Esophagus muscularis mucosa (tissue), 4 donors: ENCODE results near the gene IGSF23. TPM values are rescaled to one million over a fixed set of nuclear protein-coding genes. Genes with fewer than 3 reads are reported as not detected.

Experiments
- DNase-seq: peaks from one replicate; pipeline ENCODE4 v3.0.0-alpha.2; 2017; ENCODE audit errors: extremely low spot score
- H3K27ac ChIP-seq, 4 donors: fragments of 200-600 bp; sonication (generic); replicated peaks in 1 of 4; 1 replicate in 3 of 4; 2 replicates in 1 of 4; pipeline ENCODE4 v1.5.1; 2016 to 2019; ENCODE audit warnings: mild to moderate bottlenecking in 1 of 4
- H3K27me3 ChIP-seq, 4 donors: fragments of 200-600 bp; sonication (generic); one replicate each; pipeline versions ENCODE4 v1.5.1 to v1.6.0; 2016 to 2019
- H3K36me3 ChIP-seq, 4 donors: fragments of 200-600 bp; sonication (generic); one replicate each; pipeline ENCODE4 v1.5.1; 2016 to 2019
- H3K4me1 ChIP-seq, 4 donors: fragments of 200-600 bp; sonication (generic); one replicate each; pipeline ENCODE4 v1.5.1; 2016 to 2019
- H3K4me3 ChIP-seq, 4 donors: fragments of 200-600 bp; sonication (generic); 1 replicate in 2 of 4; 2 replicates in 2 of 4; pipeline ENCODE4 v1.5.1; 2016 to 2019; ENCODE audit warnings: mild to moderate bottlenecking in 4 of 4, moderate library complexity in 1 of 4
- H3K9me3 ChIP-seq, 4 donors: fragments of 200-600 bp; sonication (generic); 1 replicate in 3 of 4; 2 replicates in 1 of 4; pipeline ENCODE4 v1.5.1; 2016 to 2019
- EP300 ChIP-seq: sonication (generic); formaldehyde crosslinking; IDR thresholded peaks from one replicate; pipeline ENCODE4 v1.6.1; 2017; ENCODE audit warnings: antibody characterized with exemption
- POLR2A ChIP-seq: fragments of 450-650 bp; IDR thresholded peaks from one replicate; pipeline ENCODE4 v1.6.1; 2017; ENCODE audit warnings: antibody characterized with exemption, moderate library complexity, mild to moderate bottlenecking, low read depth
- POLR2AphosphoS5 ChIP-seq, 2 donors: sonication (generic); formaldehyde crosslinking; IDR thresholded peaks; one replicate each; pipeline ENCODE4 v1.6.1; 2017; ENCODE audit warnings: antibody characterized with exemption in 2 of 2
- WGBS: methylation state at CpG from one replicate; pipeline ENCODE4 v1.1.5; 2018; 5-methylcytosine and 5-hydroxymethylcytosine counted together
- intact Hi-C: fragments of 100-400 bp; cut with DNase I; formaldehyde crosslinking; loops from one replicate; pipeline ENCODE4 v1.15.1; 2023
- total RNA-seq, 4 donors: library from RNA; depleted of rRNA; stranded (reverse); fragments of >200 nt; gene quantifications; one replicate each; pipeline versions ENCODE4 v1.1.0 to v1.2.1, GENCODE V29; 2016
- TF ChIP-seq, protein P1 (sequence below), 3 experiments: fragments of 200-600 bp in 2 of 3; fragments of 450-650 bp in 1 of 3; sonication (generic) in 2 of 3; IDR thresholded peaks; one replicate each; pipeline ENCODE4 v1.5.1; 2017 to 2019; ENCODE audit warnings: antibody characterized with exemption in 3 of 3, mild to moderate bottlenecking in 2 of 3, moderate library complexity in 1 of 3

The IGSF23 gene
- total RNA-seq, 4 donors from 2014 or later = not detected

DNA sequence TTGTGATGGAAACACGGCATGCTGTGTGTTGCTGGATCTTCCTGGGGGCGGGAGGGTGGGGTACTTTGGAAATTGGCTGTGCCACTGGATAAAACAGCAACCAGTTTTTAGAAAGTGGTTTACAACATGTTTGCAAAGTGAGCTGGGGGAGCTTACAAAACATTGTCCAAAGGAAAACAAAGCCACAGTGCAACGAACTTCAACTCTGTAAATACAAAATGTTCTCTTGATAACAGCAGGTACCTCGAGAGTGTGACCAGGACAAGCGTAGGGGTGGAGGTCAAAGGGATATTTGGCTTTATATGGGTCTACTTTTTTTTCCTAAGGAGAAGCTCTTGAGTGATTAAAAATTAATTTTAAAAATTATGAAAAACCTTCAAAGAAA lies 2.5 kb downstream of the IGSF23 start:
- H3K4me1 ChIP-seq = peaks cover 0 to 3% (median 0%) of the 10 kb centered on the region in 4 donors
- no peaks in the 10 kb centered on the region for H3K9me3 ChIP-seq
- intact Hi-C loops = no loop called here
- H3K36me3 ChIP-seq = no peaks in the 10 kb centered on the region
- H3K27me3 ChIP-seq = peaks cover 0 to 5% (median 0%) of the 10 kb centered on the region in 4 donors
- no peak overlapping the region for H3K27ac ChIP-seq
- 49% methylated on average over 5 of the region's 5 CpGs for WGBS
- TF ChIP-seq, protein P1, sequence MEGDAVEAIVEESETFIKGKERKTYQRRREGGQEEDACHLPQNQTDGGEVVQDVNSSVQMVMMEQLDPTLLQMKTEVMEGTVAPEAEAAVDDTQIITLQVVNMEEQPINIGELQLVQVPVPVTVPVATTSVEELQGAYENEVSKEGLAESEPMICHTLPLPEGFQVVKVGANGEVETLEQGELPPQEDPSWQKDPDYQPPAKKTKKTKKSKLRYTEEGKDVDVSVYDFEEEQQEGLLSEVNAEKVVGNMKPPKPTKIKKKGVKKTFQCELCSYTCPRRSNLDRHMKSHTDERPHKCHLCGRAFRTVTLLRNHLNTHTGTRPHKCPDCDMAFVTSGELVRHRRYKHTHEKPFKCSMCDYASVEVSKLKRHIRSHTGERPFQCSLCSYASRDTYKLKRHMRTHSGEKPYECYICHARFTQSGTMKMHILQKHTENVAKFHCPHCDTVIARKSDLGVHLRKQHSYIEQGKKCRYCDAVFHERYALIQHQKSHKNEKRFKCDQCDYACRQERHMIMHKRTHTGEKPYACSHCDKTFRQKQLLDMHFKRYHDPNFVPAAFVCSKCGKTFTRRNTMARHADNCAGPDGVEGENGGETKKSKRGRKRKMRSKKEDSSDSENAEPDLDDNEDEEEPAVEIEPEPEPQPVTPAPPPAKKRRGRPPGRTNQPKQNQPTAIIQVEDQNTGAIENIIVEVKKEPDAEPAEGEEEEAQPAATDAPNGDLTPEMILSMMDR (IDR thresholded peaks at IDR 0.05) = no peak
- no peak for TF ChIP-seq POLR2A
- TF ChIP-seq POLR2AphosphoS5 (IDR thresholded peaks at IDR 0.05) = no peak
- no peak for TF ChIP-seq EP300
- no peak for DNase-seq
- H3K4me3 ChIP-seq = no peak overlapping the region

DNA sequence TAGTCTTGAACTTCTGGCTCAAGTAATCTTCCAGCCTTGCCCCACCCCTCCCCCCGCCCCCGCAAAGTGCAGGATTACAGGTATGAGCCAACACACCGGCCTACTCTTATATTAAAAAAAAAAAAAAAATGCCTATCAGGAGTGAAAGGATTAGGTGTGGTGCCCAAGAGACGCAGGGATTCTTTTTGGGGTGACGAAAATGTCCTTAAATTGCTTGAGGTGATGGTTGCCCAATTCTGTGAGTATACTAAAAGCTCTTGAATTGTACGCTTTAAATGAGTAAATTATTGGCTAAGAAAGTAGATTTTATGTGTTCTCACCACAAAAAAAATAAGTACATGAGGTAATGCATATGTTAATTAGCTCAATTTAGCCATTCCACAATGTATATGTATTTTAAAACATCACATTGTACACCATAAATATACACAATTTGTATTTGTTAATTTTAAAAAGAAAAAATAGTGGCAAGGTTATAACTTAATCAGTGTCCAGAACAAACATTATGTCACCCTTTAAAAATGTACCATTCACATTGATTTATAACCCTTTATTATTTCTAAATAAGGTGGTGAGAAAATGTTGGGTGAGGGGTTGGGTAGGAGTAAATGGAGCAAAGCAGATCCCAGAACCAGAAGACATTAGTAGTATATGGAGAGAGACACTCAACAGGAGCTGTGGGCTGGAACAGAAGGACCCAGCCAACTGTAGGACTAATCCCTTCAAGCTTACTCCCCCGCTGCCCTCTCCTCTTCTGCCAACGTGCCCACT lies 3.9 kb downstream of the IGSF23 start:
- no peaks in the 10 kb centered on the region for H3K27me3 ChIP-seq
- DNase-seq = no peak
- peaks cover 0 to 3% (median 0%) of the 10 kb centered on the region in 4 donors for H3K4me1 ChIP-seq
- no peak for TF ChIP-seq POLR2A
- TF ChIP-seq, protein P1 (IDR thresholded peaks at IDR 0.05) = no peak
- no peak for TF ChIP-seq EP300
- TF ChIP-seq POLR2AphosphoS5 (IDR thresholded peaks at IDR 0.05) = no peak
- 92% methylated on average over 8 of the region's 8 CpGs for WGBS
- no peaks in the 10 kb centered on the region for H3K36me3 ChIP-seq
- no peaks in the 10 kb centered on the region for H3K9me3 ChIP-seq
- no peak overlapping the region for H3K27ac ChIP-seq
- intact Hi-C loops = no loop called here
- no peak overlapping the region for H3K4me3 ChIP-seq

DNA sequence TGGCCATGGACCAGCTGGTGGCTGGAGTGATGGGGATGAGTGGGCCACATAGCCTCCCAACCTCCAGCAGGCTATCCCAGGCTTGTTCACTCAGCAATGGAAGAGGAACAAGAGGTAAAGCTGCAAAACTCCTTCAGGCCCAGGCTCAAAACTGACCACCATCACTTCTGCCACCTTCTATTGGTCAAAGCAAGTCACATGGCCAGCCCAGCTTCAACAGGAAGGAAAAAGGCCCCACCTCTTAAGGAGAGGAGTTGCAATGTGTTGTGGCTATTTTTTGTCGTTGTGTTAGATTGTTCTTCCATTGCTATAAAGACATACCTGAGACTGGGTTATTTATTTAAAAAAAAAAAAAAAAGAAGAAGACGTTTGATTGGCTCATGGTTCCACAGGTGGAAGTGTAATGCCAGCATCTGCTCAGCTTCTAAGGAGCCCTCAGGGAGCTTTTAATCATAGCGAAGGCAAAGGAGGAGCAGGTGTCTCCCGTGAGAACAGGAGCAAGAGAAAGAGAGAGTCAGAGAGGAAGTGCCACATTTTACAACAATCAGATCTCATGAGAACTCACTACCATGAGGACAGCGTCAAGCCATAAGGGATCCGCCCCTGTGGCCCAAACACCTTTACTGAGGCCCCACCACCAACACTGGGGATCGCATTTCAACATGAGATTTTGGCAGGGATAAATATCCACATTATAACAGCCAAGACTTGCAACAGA lies 5.4 kb downstream of the IGSF23 start:
- H3K27ac ChIP-seq = no peak overlapping the region
- no peaks in the 10 kb centered on the region for H3K27me3 ChIP-seq
- DNase-seq = no peak
- no peak overlapping the region for H3K4me3 ChIP-seq
- no peaks in the 10 kb centered on the region for H3K9me3 ChIP-seq
- TF ChIP-seq POLR2A (no peak), EP300 (no peak), POLR2AphosphoS5 (IDR thresholded peaks at IDR 0.05) (no peak)
- TF ChIP-seq, protein P1 (IDR thresholded peaks at IDR 0.05) = no peak
- H3K36me3 ChIP-seq = no peaks in the 10 kb centered on the region
- intact Hi-C loops = no loop called here
- WGBS = 73% methylated on average over 7 of the region's 7 CpGs
- H3K4me1 ChIP-seq = peaks cover 0 to 3% (median 0%) of the 10 kb centered on the region in 4 donors

DNA sequence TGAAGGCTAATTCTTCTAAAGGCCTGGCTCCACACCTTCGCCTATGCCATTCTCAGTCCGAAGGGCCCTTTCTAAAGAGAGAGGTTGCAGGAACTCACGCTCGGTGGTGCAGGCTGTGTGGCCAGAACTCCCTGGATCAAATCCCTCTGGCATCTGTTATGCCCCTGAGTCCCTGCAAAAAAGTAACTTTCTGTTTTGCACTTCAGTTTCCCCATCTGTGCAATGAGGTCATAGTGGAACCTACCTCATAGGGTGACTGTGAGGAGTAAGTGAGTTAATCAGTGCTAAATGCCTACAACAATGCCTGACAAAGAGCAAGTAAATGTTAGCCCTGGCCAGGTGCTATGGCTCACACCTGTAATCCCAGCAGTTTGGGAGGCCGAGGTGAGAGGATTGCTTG lies 7.3 kb downstream of the IGSF23 start:
- Histone ChIP-seq H3K27me3 (no peaks in the 10 kb centered on the region), H3K36me3 (no peaks in the 10 kb centered on the region), H3K27ac (no peak overlapping the region), H3K4me3 (no peak overlapping the region), H3K9me3 (no peaks in the 10 kb centered on the region), H3K4me1 (peaks cover 0 to 4% (median 1%) of the 10 kb centered on the region in 4 donors)
- no peak for DNase-seq
- TF ChIP-seq, protein P1 (IDR thresholded peaks at IDR 0.05) = no peak
- TF ChIP-seq EP300 = no peak
- no peak for TF ChIP-seq POLR2A
- TF ChIP-seq POLR2AphosphoS5 (IDR thresholded peaks at IDR 0.05) = no peak
- 76% methylated on average over 4 of the region's 5 CpGs for WGBS
- intact Hi-C loops = no loop called here
